Epithelial cell of proximal tubule (primary cell): ENCODE results near the gene KIAA1958. TPM values are rescaled to one million over a fixed set of nuclear protein-coding genes. Genes with fewer than 3 reads are reported as not detected.

Source experiments
- DNase-seq: peaks from one replicate; pipeline ENCODE4 v3.0.0-alpha.2; 2011; ENCODE audit warnings: low read depth
- H3K4me3 ChIP-seq: 2 replicates; pipeline ENCODE4 v1.5.1; 2011; ENCODE audit warnings: low read depth, mild to moderate bottlenecking, low read length
- CTCF ChIP-seq: conservative IDR thresholded peaks from 2 replicates; pipeline ENCODE4 v1.5.1; 2012; ENCODE audit warnings: low read depth, mild to moderate bottlenecking, low read length
- total RNA-seq: library from RNA; depleted of rRNA; stranded (reverse); fragments of >200 nt; gene quantifications from 2 replicates; pipeline ENCODE4 v1.2.3, GENCODE V29; 2015

KIAA1958 gene
- total RNA-seq, 1 donor from 2014 or later = 3.4 TPM

GRCh38 chr9:112642126-112642525 lies 155.5 kb downstream of the KIAA1958 start:
- DNase-seq = no peak
- H3K4me3 ChIP-seq = no peak overlapping the region
- TF ChIP-seq CTCF = no peak

- TF ChIP-seq CTCF = no peak
- DNase-seq = no peak
- no peak overlapping the region for H3K4me3 ChIP-seq
These were observed 161.0 kb downstream of the KIAA1958 start for GRCh38 chr9:112647596-112647995.

- no peak for TF ChIP-seq CTCF
- DNase-seq = no peak
- H3K4me3 ChIP-seq = no peak overlapping the region
These were observed 162.0 kb downstream of the KIAA1958 start for GRCh38 chr9:112648624-112649023.

- no peak for TF ChIP-seq CTCF
- no peak for DNase-seq
- no peak overlapping the region for H3K4me3 ChIP-seq
These were observed 167.7 kb downstream of the KIAA1958 start for GRCh38 chr9:112654282-112654681.

- no peak for TF ChIP-seq CTCF
- H3K4me3 ChIP-seq = no peak overlapping the region
- DNase-seq = no peak
These were observed 169.0 kb downstream of the KIAA1958 start for GRCh38 chr9:112655668-112656067.

GRCh38 chr9:112659906-112660305 lies 173.3 kb downstream of the KIAA1958 start:
- no peak for TF ChIP-seq CTCF
- DNase-seq = no peak
- H3K4me3 ChIP-seq = no peak overlapping the region

- H3K4me3 ChIP-seq = no peak overlapping the region
- no peak for TF ChIP-seq CTCF
- no peak for DNase-seq
These were observed 177.1 kb downstream of the KIAA1958 start for GRCh38 chr9:112663681-112664080.
